Activated CD8-positive, alpha-beta memory T cell treated with anti-CD3 and anti-CD28 coated beads for 48 hours (primary cell): Measurements from ENCODE around the gene PLSCR3.

Experiments used
- DNase-seq, 3 experiments: peaks; one replicate each; pipeline ENCODE4 v3.0.0-alpha.2; 2020; ENCODE audit warnings: low read depth in 2 of 3, low spot score in 2 of 3

PLSCR3 gene

DNA sequence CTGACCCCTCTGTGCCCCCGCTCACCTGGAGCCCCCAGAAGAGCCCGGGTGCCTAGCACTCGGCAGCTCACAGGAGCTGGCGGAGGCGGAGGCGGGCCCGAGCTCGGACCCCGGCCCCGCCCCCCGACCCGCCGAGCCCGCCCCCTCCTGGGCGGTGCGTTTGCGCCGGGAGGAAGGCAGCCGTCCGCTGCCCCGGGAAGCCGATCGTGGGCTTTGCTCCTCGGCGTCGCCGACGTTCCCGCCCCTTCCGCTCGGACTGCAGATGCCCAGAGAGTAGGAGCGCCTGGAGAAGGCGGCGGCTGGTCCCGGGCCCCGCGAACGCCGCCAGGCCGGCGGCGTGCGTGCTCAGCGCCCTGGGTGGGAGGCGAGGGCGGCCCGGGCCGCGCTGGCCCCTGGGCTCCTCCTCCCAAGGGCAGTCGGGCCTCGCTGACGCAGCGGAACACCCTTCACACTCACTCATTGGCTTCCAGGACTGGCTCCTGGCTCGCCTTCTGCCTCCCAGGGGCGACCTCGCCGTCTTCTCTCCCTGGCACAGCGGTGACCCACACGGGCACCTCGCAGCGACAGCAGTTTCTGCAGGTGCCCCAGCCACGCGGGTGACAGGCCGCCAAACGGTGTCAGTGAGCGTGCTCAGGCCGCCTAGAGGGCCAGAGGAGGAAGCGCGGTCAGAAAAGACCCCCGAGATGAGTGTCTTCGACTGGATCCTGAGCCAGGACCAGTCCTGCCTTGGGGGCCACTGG is at the start of gene PLSCR3:
TSS of gene PLSCR3 (minus strand) at position 74 of the 740 bp plus-strand sequence. CDS start 415 bp downstream, outside the sequence.
- DNase-seq = peak; percentile 61 to 81 (median 79)

- DNase-seq = no peak
Observed at GRCh38 chr17:7443499-7444485, 49.5 kb upstream of the PLSCR3 start.

- DNase-seq = no peak
Observed at GRCh38 chr17:7442142-7442541, 47.8 kb upstream of the PLSCR3 start.

- no peak for DNase-seq
Observed at GRCh38 chr17:7441266-7441665, 46.9 kb upstream of the PLSCR3 start.

GRCh38 chr17:7440834-7441195 is 46.5 kb upstream of the PLSCR3 start:
- no peak for DNase-seq

GRCh38 chr17:7440113-7440833 is 45.9 kb upstream of the PLSCR3 start:
- DNase-seq = no peak

GRCh38 chr17:7439462-7440112 is 45.3 kb upstream of the PLSCR3 start, which contains the start of gene FGF11:
Gene FGF11, plus strand, starts transcription at chr17:7439512. Its CDS starts 109 bp downstream, at chr17:7439621.
- no peak for DNase-seq

DNA sequence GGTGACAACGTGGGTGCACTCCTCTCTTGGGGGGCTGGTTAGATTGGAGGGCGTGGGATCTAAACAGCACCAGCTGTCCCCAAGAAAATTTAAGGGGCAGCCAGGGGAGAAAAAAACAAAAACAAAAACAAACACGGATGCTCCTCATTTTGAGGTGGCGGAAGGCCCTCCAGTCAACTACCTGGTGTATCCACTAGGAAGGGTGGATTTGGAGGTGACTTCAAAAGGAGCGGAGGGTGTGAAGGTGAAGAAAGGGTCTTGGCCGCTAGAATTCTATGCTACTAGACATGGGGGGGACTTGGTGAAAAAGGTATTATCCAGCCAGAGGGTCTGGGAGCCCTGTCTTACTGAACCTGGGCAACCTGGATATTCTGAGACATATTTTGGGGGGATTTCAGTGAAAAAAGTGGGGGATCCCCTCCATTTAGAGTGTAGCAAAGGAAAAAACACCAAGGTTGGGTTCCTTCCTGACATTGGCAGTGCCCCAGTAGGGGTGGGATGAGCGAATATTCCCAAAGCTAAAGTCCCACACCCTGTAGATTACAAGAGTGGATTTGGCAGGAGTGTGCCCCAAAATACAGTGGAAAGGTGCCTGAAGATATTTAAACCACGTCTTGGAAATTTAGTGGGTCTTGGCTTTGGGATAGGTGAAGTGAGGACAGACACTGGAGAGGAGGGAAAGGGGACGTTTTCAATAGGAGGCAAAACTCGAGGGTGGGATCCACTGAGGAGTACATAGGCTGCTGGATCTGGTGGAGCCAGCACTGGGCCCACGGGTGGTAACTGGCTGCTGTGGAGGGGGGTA is 44.5 kb upstream of the PLSCR3 start:
- no peak for DNase-seq

DNA sequence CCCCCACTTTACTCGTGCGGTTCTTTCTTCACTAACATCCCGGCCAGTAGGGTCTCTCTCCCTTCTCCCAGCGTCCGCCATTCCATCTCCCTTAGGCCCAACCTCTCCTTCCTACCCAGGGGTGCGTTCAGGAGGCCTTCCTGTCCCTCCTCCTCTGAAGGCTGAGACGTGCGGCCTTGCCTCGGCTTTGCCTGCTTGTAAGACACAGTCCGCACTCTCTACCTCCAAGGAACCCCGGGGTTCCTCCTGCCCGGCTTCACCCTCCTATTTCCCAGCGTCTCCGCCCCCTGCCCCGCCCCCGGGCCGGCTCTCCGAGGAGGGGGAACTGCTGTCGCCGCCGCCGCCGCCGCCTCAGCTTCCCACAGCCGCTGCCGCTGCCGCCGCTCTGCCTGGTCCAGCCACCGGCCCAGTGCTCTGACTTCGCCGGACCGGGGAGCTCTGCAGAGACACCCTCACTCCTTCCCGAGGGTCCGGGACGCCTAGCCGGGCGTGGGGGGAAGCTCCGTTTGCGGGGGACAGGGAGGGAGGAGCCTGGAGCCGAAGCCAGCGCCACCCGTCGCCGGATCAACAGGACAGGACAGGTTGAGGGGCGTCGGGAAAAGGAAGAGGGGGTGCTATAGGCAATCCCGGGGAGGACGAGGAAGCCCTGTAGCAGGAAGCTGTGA is 43.8 kb upstream of the PLSCR3 start:
- no peak for DNase-seq

DNA sequence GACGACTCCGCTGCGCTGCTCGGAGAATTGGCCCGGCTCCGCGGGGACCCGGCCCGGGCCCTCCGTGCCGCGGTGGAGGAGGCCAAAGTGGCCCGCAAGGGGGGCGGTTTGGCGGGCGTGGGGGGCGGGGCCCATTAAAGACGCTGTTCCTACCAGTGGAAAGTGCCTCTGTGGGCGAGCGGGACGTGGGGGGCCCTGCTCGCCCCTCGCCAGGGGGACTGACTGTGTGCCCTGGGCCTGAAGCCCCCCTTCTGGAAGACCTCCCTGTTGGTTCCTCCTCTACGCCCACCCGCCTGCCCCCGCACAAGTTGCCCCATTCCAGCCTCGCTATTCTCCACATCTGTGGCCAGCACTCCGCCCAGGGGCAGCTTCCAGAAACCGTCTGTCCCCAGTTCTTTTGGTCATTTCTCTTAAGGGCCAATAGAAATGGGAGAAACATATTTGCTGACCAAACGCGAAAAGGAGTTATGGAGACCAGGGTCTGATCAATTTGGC is 43.1 kb upstream of the PLSCR3 start:
- no peak for DNase-seq

DNA sequence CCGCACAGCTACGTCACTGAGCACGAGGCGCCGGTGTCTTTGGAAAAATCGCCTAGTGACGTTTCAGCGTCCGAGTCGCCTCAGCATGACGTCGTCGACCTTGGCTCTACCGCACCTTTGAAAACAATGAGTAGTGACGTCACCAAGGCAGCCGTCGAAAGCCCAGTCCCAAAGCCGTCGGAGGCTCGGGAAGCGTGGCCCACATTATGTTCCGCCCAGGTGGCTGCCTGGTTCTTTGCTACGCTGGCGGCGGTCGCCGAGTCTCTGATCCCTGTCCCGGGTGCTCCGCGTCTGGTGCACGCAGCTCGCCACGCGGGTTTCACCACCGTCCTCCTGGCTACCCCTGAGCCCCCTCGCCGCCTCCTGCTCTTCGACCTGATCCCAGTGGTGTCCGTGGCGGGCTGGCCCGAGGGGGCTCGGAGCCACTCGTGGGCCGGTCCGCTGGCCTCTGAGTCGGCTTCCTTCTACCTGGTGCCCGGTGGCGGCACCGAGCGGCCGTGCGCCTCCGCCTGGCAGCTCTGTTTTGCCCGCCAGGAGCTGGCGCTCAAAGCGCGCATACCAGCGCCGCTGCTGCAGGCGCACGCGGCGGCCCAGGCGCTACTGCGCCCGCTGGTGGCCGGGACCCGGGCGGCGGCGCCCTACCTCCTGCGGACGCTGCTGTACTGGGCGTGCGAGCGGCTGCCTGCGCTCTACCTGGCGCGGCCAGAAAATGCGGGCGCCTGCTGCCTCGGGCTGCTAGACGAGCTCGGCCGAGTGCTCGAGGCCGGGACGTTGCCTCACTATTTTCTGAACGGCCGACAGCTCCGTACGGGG is 42.4 kb upstream of the PLSCR3 start:
- peak in 2 of 3 experiments; percentile 47 to 70 for DNase-seq

DNA sequence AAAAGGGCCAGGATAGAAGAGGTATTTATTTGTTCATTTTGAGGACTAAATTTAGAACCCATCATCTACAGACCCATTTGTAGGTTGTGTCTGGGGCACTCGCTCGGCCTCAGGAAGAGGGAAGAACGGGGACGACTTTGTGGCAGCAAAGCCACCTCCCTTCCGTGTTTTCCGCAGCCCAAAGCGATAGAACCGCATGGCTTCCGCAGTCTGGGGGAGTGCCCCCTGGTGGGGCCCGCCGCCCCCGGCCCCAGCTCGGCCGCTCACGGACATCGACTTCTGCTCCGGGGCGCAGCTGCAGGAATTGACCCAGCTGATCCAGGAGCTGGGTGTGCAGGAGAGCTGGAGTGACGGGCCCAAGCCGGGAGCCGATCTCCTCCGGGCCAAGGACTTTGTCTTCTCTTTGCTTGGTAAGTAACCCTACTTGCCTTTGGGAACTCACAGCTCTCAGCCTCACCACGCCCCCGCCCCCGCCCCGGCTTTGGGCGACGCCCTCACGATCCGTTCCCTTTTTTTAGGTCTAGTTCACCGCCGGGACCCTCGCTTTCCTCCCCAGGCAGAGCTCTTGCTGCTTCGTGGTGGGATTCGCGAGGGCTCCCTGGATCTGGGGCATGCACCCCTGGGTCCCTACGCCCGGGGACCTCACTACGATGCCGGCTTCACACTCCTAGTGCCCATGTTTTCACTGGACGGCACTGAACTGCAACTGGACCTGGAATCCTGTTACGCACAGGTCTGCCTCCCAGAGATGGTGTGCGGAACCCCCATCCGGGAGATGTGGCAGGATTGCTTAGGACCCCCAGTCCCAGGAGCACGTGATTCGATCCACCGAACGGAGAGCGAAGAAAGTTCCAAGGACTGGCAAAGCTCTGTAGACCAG is 41.6 kb upstream of the PLSCR3 start:
- DNase-seq = peak in 1 of 3 experiments; percentile 39

DNA sequence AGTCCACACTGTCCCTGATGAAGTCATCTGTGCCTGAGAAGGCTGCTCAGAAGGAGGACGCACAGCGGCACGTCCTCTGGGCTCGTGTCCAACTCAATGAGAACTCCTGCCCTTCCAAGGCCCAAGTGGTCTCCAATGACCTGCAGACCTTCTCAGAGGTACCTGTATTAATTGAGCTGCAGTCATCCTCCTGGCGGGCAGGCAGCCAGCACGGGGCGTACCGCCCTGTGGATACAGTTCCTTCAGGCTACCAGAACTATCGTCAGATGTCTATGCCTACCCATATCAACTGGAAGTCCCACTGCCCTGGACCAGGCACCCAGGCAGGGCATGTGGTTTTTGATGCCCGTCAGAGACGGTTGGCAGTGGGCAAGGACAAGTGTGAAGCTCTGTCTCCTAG is 38.0 kb upstream of the PLSCR3 start:
- no peak for DNase-seq

GRCh38 chr17:7431231-7431630 is 36.9 kb upstream of the PLSCR3 start:
- DNase-seq = no peak

- no peak for DNase-seq
Observed at GRCh38 chr17:7429722-7430121, 35.4 kb upstream of the PLSCR3 start.

DNA sequence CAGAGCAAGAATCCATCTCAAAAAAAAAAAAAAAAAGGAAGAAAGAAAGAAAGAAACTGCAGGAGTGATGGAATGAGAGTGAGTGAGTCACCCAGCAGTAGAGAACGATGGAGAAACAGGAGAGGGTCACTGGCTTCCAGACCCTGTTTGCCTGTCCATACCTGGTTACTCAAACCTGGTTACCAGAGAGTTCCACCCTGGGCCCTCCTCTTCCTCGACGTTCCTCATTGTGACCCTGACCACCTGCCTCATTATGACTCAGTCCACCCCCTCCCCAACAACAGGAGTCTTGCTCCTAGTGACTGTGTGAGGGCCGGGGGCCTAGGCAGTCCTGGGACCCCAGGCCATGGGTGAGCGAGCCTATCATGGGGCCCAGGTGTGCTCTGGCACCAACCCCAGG is 34.2 kb upstream of the PLSCR3 start, which contains the start of gene SPEM3:
TSS of gene SPEM3 (plus strand) at position 301 of the 400 bp plus-strand sequence. CDS start at position 347, 46 bp downstream.
- DNase-seq = no peak

DNA sequence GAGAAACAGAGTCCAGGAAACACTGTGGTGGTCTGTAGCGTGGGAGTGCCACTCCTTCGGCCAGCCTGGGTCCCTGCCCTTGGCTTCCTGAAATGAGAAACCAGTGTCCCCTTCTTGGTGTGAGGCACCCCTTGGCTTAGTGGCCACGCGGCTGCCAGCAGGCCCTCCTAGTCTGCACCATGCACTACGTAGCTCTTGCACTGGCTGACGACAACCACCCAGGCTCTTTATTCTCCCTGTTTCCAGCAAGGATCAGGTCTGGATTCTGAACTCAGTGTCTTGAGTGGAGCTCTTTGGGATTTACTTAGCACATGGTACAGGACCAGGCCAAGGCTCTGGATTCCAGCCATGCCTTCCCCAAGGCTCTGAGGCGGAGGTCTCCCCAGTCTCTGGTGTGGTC is 33.2 kb upstream of the PLSCR3 start:
- DNase-seq = no peak
